MG63 (cell line): Measurements from ENCODE around the gene ERO1B. TPM values are rescaled to one million over a fixed set of nuclear protein-coding genes. Genes with fewer than 3 reads are reported as not detected.
A peak's percentile ranks its signal among the peaks of the same experiment; 100 is the strongest.
"Not testable (repeated sequence)": the region's sequence is repeated elsewhere in the genome, so short reads cannot be mapped to it uniquely, and the experiment has no call there.

Source experiments
- DNase-seq: peaks from one replicate; pipeline ENCODE4 v3.0.0-alpha.2; 2020
- H3K27me3 ChIP-seq: fragments of 250-450 bp; sonication (Bioruptor Pico); 2 replicates; pipeline ENCODE4 v1.5.1; 2020; ENCODE audit warnings: mild to moderate bottlenecking, moderate library complexity
- H3K36me3 ChIP-seq: fragments of 250-450 bp; sonication (Bioruptor Pico); 2 replicates; pipeline ENCODE4 v1.5.1; 2020; ENCODE audit warnings: mild to moderate bottlenecking, moderate library complexity
- H3K4me3 ChIP-seq: fragments of 250-450 bp; sonication (Bioruptor Pico); 2 replicates; pipeline ENCODE4 v1.5.1; 2020; ENCODE audit warnings: mild to moderate bottlenecking, moderate library complexity
- H3K9me3 ChIP-seq: fragments of 250-450 bp; sonication (Bioruptor Pico); 2 replicates; pipeline ENCODE4 v1.5.1; 2020; ENCODE audit warnings: mild to moderate bottlenecking, moderate library complexity
- total RNA-seq: library from RNA; depleted of rRNA; stranded (reverse); fragments of >200 nt; shearing (Covaris generic); gene quantifications from 2 replicates; pipeline ENCODE4 v1.2.3, GENCODE V29; 2014; ENCODE audit warnings: low replicate concordance; rRNA removed

Gene ERO1B, protein sequence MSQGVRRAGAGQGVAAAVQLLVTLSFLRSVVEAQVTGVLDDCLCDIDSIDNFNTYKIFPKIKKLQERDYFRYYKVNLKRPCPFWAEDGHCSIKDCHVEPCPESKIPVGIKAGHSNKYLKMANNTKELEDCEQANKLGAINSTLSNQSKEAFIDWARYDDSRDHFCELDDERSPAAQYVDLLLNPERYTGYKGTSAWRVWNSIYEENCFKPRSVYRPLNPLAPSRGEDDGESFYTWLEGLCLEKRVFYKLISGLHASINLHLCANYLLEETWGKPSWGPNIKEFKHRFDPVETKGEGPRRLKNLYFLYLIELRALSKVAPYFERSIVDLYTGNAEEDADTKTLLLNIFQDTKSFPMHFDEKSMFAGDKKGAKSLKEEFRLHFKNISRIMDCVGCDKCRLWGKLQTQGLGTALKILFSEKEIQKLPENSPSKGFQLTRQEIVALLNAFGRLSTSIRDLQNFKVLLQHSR
- 0.40 and 0.86 TPM in 2 replicates for total RNA-seq

DNA sequence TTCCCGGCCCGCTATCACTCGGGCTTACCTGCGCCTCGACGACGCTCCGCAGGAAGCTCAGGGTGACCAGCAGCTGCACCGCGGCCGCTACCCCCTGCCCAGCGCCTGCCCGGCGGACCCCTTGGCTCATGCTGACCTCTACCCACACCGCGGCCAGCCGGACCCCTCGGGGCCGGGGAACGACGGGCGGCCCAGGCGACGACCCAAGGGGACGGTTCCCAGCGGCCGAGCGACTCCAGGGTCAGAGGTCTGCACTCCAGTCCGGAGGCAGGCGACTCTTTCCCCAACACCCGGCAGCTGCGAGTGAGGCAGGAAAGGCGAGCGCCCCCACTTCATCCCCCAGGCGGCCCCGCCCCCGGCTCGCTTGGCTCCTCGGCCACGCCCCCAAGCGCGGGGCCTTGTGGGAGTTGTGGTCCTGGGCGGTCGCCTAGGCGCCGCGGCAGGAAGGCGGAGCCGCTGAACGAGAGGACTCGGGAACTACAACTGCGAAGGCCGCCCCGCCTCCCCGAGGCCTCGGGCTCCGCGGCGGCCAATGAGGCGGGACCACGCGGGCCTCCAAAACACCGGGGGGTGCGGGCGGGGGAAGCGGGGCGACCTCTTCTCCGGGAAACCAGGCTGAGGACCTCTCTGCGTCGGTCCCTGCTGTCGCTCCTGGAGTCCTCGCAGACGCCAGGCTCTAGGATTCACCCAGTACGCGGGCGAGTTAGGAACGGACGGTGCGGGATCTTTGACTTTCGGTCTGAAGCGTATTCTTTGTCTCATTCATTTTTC is at the start of gene ERO1B:
TSS of gene ERO1B (minus strand) at position 305 of the 771 bp plus-strand sequence. CDS start at position 130, 175 bp downstream.
- peaks cover 41% of the 10 kb centered on the region for H3K27me3 ChIP-seq
- DNase-seq, result peak; percentile 97
- no peaks in the 10 kb centered on the region for H3K9me3 ChIP-seq
- H3K4me3 ChIP-seq, result peak within 1 kb of the TSS; percentile 87
- no peaks in the 10 kb centered on the region for H3K36me3 ChIP-seq

DNA sequence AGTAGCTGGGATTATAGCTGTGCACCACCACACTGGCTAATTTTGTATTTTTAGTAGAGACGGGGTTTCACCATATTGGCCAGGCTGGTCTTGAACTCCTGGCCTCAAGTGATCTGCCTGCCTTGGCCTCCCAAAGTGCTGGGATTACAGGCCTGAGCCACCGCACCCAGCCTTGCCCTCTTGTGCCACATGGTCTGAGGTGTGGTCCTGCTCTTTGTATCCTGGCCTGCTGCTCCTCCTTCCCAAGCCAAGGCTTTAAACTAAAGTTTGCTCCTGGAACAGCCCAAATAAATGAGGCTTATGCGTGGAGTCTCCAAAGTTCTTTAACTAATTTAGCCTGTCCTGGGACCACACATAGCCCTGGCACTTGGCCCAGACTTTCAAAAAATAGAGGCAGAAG is 49.7 kb upstream of the ERO1B start:
- not testable (repeated sequence) for DNase-seq, H3K4me3 ChIP-seq, H3K9me3 ChIP-seq, H3K27me3 ChIP-seq, H3K36me3 ChIP-seq

DNA sequence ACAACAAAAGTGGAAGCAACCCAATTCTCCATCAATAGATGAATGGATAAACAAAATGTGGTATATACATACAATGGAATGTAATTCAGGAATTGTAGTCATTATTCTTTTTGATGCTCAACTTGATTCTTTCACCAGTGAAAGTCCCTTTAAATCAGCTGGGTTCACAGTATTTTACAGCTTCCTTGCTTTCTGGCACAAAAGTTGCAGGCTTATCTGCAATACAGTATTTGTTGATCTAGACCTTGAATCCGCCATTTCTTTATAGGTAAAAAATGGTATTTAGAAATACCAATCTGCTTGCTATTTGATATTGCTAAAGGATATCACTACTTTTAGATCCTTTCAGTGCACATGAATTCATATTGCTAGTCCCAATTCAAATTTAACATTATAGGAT is 44.7 kb upstream of the ERO1B start:
- peaks cover 22% of the 10 kb centered on the region for H3K9me3 ChIP-seq
- H3K36me3 ChIP-seq, result no peaks in the 10 kb centered on the region
- H3K27me3 ChIP-seq, result no peaks in the 10 kb centered on the region
- DNase-seq, result no peak
- H3K4me3 ChIP-seq, result no peak overlapping the region

DNA sequence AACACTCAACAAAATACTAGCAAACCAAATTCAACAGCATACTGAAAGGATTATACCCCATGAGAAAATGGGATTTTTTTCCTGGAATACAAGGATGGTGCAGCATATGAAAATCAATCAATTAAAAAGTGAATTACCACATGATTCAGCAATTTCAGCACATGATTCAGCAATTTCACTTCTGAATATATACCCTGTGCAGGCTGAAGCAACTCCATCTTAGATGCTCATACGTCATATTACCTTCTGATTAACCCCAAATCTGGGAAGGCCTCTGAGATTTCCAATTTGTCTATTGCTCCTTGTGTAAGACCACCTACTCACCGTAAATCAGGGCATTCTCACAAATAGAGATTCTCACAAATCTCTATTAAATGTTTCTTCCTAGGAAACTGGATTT is 43.8 kb upstream of the ERO1B start:
- Histone ChIP-seq H3K4me3 (no peak overlapping the region), H3K9me3 (peaks cover 23% of the 10 kb centered on the region), H3K36me3 (no peaks in the 10 kb centered on the region), H3K27me3 (no peaks in the 10 kb centered on the region)
- no peak for DNase-seq

DNA sequence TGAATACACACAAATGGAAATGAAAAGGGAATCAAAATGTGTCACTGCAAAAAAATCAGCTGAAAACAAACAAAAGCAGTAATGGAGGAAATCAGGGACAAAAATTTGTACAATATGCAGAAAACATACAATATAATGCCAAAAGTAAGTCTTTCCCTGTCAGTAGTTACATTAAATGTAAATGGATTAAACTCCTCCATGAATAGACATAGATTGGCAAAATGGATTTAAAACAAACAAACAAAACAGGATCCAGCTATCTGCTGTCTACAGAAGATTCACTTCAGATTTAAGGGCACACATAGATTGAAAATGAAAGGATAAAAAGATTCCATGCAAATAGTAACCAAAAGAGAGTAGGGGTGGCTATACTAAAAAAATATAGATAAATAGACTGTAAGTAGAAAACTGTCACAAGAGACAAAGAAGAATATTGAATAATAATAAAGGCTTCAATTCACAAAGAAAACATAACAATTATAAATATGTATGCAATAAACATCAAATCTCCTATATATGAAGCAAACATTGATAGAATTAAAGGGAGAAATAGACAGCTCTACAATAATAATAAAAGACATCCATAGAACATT is 42.2 kb upstream of the ERO1B start:
- Histone ChIP-seq H3K36me3 (no peaks in the 10 kb centered on the region), H3K4me3 (no peak overlapping the region), H3K27me3 (no peaks in the 10 kb centered on the region), H3K9me3 (peaks cover 25% of the 10 kb centered on the region)
- no peak for DNase-seq

DNA sequence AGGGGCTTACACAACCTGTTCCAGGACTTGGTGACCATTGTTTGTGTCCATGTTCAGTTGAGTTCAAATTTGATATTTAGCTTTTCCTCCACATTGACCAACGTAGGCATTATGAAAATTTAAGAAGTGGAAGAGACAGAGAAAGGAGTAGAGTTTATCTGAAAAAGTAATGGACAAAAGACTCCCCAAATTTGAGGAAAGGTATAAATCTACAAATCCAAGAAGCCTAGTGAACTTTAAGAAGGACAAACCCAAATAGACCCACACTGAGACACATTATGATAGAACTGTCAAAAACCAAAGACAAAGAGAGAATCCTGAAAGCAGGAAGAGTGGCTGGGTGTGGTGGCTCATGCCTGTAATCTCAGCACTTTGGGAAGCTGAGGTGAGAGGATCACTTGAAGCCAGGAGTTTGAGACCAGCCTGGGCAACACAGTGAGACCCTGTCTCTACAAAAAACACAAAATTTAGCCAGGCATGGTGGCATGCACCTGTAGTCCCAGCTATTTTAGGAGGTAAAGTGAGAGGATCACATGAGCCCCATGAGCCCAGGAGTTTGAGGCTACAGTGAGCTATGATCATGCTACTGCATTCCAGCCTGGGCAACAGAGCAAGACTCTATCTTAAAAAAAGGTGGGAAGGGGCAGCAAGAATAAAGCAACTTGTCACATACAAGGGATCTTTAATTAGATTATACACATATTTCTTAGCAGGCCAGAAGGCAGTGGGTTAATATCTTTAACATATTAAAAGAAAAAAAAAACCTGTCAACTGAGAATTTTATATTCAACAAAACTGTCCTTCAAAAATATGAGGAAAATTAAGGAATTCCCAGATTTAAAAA is 41.0 kb upstream of the ERO1B start:
- no peak for DNase-seq
- Histone ChIP-seq H3K4me3 (no peak overlapping the region), H3K36me3 (no peaks in the 10 kb centered on the region), H3K9me3 (peaks cover 25% of the 10 kb centered on the region), H3K27me3 (no peaks in the 10 kb centered on the region)

DNA sequence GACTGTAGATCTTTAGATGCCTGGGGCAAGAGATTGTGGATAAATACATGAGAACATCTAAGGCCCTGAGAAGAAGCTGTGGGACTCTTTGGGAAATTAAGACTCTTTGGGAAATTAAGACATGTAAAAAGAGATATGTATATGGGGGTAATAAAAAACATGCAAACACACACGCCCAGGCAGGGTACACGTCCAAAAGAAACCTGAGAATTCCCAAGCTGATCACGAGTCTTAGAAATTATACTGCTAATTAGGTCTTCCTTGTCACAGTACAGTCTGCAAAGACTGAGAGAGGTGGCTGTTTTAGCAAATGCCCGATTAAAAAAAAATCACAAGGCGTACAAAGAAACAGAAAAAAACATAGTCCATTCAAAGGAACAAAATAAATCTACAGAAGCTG is 39.3 kb upstream of the ERO1B start:
- Histone ChIP-seq H3K9me3 (peaks cover 25% of the 10 kb centered on the region), H3K4me3 (no peak overlapping the region), H3K36me3 (no peaks in the 10 kb centered on the region), H3K27me3 (no peaks in the 10 kb centered on the region)
- no peak for DNase-seq

DNA sequence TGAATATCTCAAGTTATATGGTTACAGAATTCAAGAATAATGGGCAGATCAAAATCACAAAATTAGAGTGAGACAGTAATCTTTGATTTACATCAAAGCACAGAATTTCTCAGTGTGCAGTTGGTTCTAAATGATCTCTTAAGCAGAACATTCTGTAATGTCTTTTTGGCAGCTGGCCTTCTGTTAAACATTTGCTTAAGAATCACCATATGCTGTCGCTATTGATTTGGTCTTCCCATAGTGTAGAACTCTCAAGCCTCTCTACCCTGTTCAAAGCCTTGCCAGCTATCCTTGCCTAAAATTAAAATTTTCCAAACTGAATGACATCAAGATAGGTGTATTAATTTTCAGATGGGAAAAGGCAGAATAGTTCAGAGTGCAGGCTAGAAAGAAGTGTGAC is 38.9 kb upstream of the ERO1B start:
- Histone ChIP-seq H3K9me3 (peaks cover 25% of the 10 kb centered on the region), H3K27me3 (no peaks in the 10 kb centered on the region), H3K4me3 (no peak overlapping the region), H3K36me3 (no peaks in the 10 kb centered on the region)
- no peak for DNase-seq

DNA sequence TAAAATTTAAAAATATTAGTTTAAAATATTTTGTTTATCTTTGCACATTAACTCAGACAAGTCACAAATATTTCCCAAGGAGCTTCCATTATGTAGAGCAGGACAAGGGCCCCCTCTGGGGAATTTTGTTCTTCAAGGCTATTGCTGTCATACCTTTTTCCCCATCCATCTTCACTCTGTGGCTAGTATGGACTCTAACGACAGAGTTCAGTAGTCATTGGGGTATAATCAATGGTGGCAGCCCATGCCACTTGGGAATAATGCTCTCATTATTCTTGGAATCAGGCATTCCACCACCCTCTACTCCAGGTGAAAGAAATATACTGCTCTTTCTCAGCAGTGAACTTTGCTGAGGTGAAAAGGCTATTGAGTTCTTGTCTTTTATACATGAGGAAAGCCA is 38.5 kb upstream of the ERO1B start:
- no peak overlapping the region for H3K4me3 ChIP-seq
- no peaks in the 10 kb centered on the region for H3K36me3 ChIP-seq
- H3K9me3 ChIP-seq, result peaks cover 25% of the 10 kb centered on the region
- DNase-seq, result no peak
- H3K27me3 ChIP-seq, result no peaks in the 10 kb centered on the region

DNA sequence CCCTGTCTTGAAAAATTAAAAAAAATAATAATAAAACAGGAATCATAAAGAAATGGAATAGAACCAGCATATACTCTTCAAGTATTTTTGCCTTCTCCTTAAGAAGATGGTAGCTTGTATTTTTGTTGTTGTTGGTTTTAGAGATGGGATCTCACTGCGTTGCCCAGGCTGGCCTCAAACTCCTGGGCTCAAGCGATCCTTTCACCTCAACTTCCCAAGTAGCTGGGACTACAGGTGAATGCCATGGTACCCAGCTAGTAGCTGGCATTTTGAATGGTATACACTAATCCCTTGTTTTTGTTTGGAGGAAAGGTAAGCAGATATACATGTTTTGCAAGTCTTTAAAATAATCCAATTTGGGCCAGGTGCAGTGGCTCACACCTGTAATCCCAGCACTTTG is 34.7 kb upstream of the ERO1B start:
- Histone ChIP-seq H3K27me3 (no peaks in the 10 kb centered on the region), H3K9me3 (peaks cover 3% of the 10 kb centered on the region; the same call in 1 of the 2 replicates), H3K36me3 (no peaks in the 10 kb centered on the region), H3K4me3 (no peak overlapping the region)
- DNase-seq, result no peak

DNA sequence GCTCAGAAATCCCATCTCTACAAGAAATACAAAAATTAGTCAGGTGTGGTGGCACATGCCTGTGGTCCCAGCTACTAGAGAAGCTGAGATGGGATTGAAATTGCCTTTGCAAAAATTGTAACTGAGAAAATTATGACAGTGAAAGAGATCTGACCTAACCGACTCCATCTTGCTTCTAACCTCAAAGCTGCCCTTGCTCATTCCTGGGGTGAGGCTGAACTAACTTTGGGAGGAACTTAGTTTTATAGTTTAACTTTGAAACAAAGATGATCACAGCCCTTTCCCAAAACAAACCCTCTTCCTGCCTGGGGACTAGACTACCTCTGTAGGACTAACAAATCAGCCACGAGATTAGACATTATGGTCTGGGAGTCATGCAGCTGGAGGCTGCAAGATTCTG is 33.8 kb upstream of the ERO1B start:
- no peak for DNase-seq
- Histone ChIP-seq H3K9me3 (0 out of 2 replicates have a peak, but pooled peaks cover 2% of the 10 kb centered on the region), H3K4me3 (no peak overlapping the region), H3K27me3 (no peaks in the 10 kb centered on the region; the same call in 1 of the 2 replicates), H3K36me3 (no peaks in the 10 kb centered on the region)

DNA sequence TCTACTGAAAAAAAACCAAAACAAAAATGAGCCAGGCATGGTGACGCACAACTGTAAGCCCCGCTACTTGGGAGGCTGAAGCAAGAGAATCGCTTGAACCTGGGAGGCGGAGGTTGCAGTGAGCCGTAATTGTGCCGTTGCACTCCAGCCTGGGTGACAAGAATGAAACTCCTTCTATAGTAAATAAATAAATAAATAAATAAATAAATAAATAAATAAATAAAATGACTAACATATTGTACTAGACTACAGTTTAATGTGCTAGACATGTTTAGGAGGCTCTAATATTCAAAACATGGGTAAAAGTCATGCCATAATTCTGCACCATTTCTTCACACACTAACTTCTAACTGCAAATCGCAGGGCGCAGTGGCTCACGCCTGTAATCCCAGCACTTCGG is 33.3 kb upstream of the ERO1B start:
- Histone ChIP-seq H3K9me3 (no peaks in the 10 kb centered on the region), H3K36me3 (no peaks in the 10 kb centered on the region), H3K27me3 (no peaks in the 10 kb centered on the region; the same call in 1 of the 2 replicates), H3K4me3 (no peak overlapping the region)
- no peak for DNase-seq

DNA sequence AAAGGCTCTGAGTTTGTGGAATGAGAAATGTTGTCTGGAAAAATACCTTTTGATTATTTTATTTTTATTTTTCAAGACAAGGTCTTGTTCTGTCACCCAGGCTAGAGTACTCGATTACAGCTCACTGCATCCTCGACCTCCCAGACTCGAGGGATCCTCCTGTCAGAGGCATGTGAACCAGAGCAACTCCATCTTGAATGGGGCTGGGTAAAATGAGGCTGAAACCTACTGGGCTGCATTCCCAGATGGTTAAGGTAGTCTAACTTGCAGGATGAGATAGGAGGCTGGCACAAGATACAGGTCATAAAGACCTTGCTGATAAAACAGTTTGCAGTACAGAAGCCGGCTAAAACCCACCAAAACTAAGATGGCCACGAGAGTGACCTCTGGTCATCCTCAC is 32.3 kb upstream of the ERO1B start:
- not testable (repeated sequence) for DNase-seq, H3K36me3 ChIP-seq, H3K27me3 ChIP-seq, H3K4me3 ChIP-seq, H3K9me3 ChIP-seq

DNA sequence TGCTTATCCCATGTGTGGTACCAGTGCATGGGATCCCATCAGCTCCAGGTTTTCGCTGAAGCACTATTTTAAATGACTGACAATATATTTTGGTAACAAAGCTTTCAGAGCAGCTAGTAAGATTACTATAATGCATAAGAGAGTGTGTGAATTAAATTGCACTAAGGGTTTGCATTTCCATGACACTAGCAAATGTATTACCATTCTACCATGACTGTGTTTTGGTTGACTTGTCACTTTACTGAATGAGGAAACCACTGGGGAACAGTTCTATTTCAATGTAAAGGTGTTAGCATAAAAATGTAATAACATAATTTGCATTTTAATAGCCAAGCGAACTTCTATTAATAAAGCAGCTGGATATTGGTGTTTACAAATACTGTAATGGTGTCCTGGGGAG is 31.7 kb upstream of the ERO1B start:
- H3K4me3 ChIP-seq, result no peak overlapping the region
- H3K36me3 ChIP-seq, result no peaks in the 10 kb centered on the region
- H3K27me3 ChIP-seq, result no peaks in the 10 kb centered on the region; the same call in 1 of the 2 replicates
- DNase-seq, result no peak
- H3K9me3 ChIP-seq, result no peaks in the 10 kb centered on the region

DNA sequence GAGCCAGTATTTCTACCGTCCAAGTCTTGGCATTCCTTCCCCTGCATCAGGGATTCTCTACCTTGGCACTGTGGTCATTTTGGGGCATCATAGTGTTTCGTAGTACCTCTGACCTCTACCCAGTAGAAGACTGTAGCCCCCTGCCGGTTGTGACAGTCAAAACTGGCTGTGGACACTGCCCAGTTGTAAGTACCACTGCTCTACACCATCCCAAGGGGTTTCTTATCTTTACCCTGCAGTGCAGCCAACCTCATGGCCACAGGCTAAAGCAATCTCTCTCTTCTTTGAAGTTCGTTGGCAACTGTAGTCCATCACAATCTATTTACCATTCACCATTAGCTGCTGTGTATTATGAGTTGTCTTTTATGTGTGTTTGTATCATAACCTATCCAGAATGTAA is 29.3 kb upstream of the ERO1B start:
- no peaks in the 10 kb centered on the region for H3K36me3 ChIP-seq
- no peak overlapping the region for H3K4me3 ChIP-seq
- H3K27me3 ChIP-seq, result no peaks in the 10 kb centered on the region; the same call in 1 of the 2 replicates
- no peaks in the 10 kb centered on the region for H3K9me3 ChIP-seq
- DNase-seq, result peak; percentile 17

DNA sequence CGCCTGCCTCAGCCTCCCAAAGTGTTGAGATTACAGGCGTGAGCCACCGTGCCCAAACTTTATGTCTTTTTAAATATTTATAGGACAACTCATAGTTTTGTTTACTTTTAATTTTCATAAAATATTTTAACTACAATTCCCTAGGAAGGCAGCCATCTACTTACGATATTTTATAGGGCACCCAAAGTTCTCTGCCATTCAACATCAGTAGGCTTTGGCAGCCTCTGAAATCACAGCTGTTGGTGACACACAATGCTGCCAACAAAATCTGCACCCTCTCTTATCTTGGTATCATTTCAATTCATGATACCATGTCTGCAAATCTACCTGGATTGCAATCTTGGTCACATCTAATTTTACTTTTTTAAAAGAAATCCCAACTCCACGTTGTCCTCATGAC is 27.1 kb upstream of the ERO1B start:
- no peaks in the 10 kb centered on the region; the same call in 1 of the 2 replicates for H3K27me3 ChIP-seq
- no peak for DNase-seq
- no peaks in the 10 kb centered on the region for H3K36me3 ChIP-seq
- no peak overlapping the region for H3K4me3 ChIP-seq
- no peaks in the 10 kb centered on the region for H3K9me3 ChIP-seq
